Measurements from ENCODE around the gene SIX2. TPM values are rescaled to one million over a fixed set of nuclear protein-coding genes. Genes with fewer than 3 reads are reported as not detected.

Gene SIX2
- total and polyA plus RNA-seq, 9 of the 15 experiments (the other 6 are each of a cell fraction or from before 2014, with no cell fraction given), result not detected

- Histone ChIP-seq H3K27ac (ENCODE audit: extremely low read depth, low read depth, low read length) (no peak overlapping the region), H3K4me2 (ENCODE audit: insufficient read depth, low read length) (no peak overlapping the region), H3K9me3 (replicated peaks; ENCODE audit: control insufficient read depth, insufficient read depth, low read depth, low read length) (no peaks in the 10 kb centered on the region), H3K4me3 (no peak overlapping the region), H3K27me3 (ENCODE audit: control insufficient read depth in 2 of 2, insufficient read depth in 2 of 2, low read length in 2 of 2) (peaks cover 38 to 90% of the 10 kb centered on the region in 2 experiments; a peak in 4 of 5 replicates), H3K79me2 (ENCODE audit: control insufficient read depth, insufficient read depth, low read length) (no peaks in the 10 kb centered on the region), H3K9ac (ENCODE audit: insufficient read depth in 1 of 2, low read depth in 2 of 2, low read length in 2 of 2) (no peak overlapping the region), H3K36me3 (ENCODE audit: control insufficient read depth, insufficient read depth, low read length) (no peaks in the 10 kb centered on the region), H3K4me1 (replicated peaks in 1 of 2; ENCODE audit: control insufficient read depth in 2 of 2, insufficient read depth in 2 of 2, low read length in 2 of 2) (peaks cover 0 to 31% of the 10 kb centered on the region in 2 experiments; a peak in 2 of 5 replicates), H2AFZ (ENCODE audit: low read depth, low read length) (no peak overlapping the region), H3K9me1 (ENCODE audit: control insufficient read depth, insufficient read depth, low read length) (no peaks in the 10 kb centered on the region), H4K20me1 (replicated peaks; ENCODE audit: control insufficient read depth, insufficient read depth, low read length) (no peaks in the 10 kb centered on the region; the same call in 1 of the 2 replicates)
- no peak for ATAC-seq
- POLR2A ChIA-PET, result no interaction called here
- no peak for DNase-seq (ENCODE audit: extremely low read depth in 1 of 4, low spot score in 3 of 4)
- intact Hi-C loops (cut with micrococcal nuclease) (no loop called here), in situ Hi-C loops (cut with MboI) (no loop called here)
- 3% methylated on average over 5 of the region's 5 CpGs for WGBS (ENCODE audit: insufficient coverage, low coverage, missing lambda C conversion rate)
- CTCF ChIA-PET (ENCODE audit: low intra/inter-chr PET ratio), result no interaction called here
- TF ChIP-seq SNRNP70 (optimal IDR thresholded peaks at IDR 0.05; ENCODE audit: low read depth, low read length) (no peak), CREBBP (IDR thresholded peaks at IDR 0.05; ENCODE audit: low read depth, low read length) (no peak), MEF2A (IDR thresholded peaks at IDR 0.05; ENCODE audit: control insufficient read depth, low read depth, low read length) (no peak), ELF4 (CRISPR knock-in tag; IDR thresholded peaks at IDR 0.05) (no peak), ZHX1 (conservative IDR thresholded peaks at IDR 0.05; ENCODE audit: low read length) (no peak), HNRNPLL (IDR thresholded peaks at IDR 0.05; ENCODE audit: low read depth, low read length, poor library complexity, severe bottlenecking) (no peak), ZBTB43 (CRISPR knock-in tag; IDR thresholded peaks at IDR 0.05) (no peak), KDM5B (IDR thresholded peaks at IDR 0.05; ENCODE audit: insufficient replicate concordance, low read depth, low read length) (no peak), NKRF (IDR thresholded peaks at IDR 0.05; ENCODE audit: borderline replicate concordance) (no peak), RFX1 (IDR thresholded peaks at IDR 0.05) (no peak), MEF2D (tag; conservative IDR thresholded peaks at IDR 0.05; ENCODE audit: low read depth) (no peak), TRIM25 (IDR thresholded peaks at IDR 0.05; ENCODE audit: borderline replicate concordance) (no peak), ZNF174 (CRISPR knock-in tag; IDR thresholded peaks at IDR 0.05) (no peak)
- BruUV-seq (replicated peaks), result no TSS peak
- no peak for FAIRE-seq
Observed at GRCh38 chr2:45010702-45011012, 1.4 kb upstream of the SIX2 start.

Measured in K562 (cell line).